Measurements from ENCODE around the gene EFCAB6.

The EFCAB6 gene

DNA sequence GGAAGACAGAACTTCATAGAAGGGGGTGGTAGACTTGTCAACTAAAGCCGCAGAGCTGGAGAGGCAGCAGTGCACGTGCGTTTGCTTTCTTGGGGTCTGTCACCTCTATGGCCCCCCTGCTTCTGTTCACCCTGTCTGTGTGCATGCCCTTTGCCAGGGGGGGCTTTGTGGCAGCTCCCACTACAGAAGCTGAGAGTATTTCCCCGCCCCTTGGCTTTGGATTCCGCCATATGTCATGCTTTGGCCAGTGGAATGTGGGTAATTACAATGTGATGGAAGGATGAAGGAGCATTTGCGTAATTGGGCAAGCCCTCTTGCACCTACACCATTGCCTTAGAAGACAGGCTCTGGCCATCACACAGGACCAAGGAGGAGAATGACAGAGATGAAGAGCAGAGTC lies 247.2 kb downstream of the EFCAB6 start:
- no peak for DNase-seq

DNA sequence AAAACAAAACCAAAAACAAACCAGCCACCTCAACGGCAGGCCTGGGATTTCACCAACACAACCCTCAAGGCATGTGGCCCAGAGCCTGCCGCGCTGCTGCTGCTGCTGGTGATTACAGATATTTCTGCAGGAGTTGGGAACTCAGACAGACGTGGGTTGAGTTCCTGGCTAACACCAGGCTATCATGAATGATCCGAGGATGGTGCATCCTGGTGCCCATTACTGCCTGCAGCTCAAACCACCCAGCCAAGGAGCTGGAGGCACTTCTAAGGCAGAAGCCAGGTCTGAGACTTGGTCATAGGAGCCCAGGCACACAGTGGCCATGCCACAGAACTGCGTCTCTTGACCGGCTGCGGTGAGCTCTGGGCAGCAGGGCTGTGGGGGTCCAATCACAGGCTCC lies 248.5 kb downstream of the EFCAB6 start:
- no peak for DNase-seq

DNA sequence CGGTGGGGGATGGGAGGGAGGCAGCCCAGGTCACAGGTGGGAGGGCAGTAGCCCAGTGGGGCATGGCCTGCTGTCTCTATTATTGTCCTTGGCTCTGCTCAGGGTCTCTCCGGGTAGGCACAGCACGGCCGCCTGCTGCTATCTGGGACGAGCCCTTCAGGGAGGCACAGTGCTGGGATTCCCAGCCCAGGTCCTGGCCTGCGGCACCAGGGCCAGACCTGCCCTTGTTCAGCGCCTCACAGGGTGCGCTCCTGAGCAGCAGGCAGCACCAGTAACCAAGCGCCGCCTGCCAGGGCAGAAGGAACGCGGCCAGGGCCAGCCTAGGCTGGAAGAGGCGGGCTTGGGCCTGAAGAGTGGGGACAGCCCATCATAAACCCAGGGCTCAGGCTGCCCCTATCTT lies 249.3 kb downstream of the EFCAB6 start:
- DNase-seq: no peak

DNA sequence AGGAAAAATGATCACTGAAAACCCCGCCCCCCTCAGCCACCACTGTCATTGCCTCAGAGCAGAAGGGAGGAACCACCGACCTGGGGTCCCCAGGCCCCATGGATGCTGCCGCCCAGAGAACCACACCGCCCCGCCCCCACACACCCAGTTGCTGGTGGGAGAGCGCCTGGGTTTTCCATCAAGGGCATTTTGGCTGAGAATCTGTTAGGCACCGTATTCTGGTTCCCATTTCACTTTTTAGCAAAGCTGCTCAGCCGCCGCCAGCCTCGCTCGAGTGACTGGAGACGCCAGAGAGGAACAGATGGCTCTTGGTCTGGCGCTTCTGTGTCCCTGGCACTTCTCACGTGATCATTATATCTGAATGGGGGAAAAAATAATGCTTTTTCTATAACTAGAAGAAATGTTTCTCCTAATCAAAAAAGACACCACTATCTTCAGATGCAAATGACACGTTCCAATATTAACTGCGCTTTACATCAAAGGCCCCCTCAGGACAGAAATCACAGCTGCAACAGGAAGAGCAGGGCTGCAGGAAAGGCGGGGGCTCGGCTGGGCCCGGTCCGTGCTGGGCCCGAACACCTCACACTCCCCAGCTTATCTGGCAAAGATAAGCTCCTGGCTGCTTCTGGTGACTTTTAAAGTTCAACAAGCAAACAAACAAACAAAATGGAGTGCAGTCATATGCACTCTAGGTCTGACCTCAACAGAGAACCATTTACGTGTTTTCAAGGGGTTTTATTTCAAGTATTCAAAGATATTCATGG lies 250.5 kb downstream of the EFCAB6 start:
- DNase-seq: no peak

DNA sequence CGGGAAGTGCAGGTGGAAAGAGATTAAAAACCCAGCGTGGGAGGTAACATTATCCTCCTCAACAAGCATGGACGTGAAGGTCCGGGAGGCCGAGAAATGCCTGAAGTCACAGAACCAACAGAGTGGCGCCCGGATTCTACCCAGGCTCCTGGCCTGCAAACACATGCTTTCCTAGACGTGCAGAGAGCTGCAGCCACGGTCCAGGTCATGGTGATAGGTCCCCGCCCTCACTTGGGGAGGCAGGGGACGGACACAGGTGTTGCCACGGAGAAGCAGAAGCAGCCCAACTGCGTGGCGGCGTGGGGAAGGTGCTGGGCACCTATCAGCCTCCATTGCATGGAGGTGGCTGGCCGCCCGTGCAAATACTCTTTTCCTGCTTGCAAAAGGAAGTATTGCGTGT lies 251.5 kb downstream of the EFCAB6 start:
- DNase-seq: no peak

DNA sequence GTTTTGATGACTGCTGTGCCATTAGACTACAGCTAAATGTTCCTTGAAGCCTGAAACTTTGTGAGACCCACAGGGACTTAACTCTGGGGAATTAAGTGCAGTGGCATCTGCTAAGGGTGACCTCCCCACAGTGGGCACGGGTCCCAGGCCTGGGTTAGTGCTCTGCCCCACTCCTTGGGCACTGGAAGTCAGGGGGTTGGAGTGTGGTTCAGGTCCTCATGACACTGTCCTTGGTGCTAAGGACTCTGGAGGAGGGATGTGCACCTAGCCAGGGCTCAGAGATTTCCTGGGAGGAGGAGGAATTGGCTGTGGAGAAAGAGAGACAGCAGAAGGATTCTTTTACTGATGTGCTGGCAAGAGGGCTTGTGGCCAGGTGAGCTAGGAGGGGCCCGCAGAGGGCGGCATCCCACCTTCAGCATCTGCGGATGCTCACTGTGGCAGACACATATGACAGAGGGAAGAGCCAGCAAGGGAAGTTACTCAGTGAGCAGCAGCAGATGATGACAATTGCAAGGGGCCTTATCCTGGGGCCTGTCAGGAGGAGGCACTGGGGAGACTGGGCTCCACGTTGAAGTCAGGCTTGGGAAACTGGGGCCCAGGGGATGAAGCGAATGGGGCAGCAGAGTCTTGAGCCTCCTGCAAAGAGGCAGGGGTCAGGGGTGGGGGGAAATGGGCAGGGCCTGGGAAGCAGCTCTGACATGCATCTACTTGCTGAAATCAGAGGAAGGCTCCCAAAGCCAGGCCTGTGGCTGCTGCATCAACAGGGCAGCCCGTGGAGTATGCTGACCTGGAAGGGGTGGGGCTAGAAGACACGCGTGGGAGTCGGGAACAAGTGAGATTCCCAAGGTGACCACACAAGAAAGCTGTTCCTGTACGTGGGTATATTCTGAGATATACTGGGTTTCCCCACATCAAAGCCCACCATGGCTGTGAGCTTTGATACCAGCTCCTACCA lies 256.3 kb downstream of the EFCAB6 start:
- DNase-seq: no peak

DNA sequence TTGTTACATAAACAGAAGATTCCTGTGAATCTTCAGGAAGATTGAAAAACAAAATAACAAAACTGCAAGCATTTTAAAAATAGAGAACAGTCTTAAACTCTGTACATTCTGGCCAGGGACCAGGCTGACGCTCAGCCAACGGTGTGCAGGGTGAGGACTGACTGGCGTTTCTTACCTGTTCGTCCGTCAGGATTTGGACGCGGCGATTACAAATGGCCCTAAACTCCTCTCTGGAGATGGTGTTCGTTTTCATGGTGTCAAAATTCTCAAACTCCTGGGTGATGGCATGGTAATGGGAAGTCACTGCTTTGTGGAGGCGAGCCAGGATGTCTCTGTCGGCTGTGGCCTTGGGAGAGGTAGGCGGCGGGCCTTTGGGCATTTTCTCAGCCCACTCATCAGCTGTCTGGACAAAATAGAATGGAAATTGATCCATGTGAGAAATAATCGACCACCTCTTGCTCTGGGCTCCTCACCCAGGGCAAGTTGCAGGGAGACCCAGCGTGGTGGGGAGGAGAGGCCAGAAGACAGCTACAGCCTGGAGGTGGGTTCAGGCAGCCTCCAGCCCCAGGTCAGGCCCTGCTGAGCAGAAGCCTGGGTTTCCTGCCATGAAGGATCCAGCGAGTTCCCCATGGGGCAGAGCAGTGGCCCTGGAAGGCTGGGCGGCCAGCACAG lies 257.3 kb downstream of the EFCAB6 start:
- DNase-seq: no peak

DNA sequence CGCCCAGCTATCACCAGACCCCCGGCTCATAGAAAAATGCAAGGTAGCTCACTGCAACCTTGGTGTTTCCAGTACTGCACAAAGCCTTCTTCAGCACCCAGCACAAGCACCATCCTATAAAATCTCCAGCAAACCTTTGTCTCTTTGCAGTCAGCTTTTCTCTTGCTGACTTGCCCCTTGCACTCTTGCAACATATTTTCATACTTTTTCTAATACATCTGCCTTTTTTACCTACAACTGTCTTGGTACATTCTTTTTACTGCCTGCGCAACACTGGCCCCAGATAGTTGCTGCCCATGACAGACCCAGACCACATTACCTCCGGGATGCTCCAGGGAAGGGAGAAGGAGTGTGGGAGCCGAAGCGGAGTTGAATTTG lies 257.9 kb downstream of the EFCAB6 start:
- DNase-seq: no peak

DNA sequence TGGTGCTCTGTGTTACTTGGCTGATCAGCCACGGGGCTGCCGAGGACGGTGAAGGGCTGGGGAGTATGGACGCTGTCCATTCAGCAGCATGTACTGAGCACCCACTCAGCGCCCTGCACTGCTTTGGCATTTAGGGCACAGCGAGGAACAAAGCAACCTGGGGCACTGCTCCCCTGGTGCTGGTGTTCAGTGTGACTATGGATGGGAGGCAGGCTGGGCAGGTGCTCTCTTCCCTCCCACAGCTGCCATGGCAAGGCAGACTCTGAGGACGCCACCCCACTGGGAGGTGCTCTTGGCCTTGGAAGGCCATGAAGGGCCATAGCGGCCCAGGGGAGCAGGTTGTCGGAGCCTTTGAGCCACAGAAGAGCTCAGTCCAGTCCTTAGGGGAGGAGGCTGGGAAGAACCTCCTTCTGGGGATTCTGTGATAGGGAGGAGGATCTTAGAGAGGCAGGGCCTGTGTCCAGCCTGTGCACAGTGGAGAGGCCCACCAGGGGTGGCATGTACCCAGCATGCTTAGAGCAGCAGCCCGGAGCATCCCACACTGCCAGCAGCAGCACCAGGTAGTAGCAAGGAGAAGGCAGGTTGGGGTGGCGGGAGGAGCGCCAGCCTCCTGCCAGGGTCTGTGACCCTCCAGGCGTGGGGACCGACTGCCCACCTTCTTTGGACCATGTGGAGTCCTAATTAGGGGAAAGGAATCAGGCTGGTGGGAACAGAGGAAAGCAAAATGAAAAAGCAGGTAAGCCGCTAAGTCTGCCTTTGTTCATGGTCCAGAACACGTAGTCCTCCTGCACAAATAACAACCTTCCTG lies 258.4 kb downstream of the EFCAB6 start:
- no peak for DNase-seq

DNA sequence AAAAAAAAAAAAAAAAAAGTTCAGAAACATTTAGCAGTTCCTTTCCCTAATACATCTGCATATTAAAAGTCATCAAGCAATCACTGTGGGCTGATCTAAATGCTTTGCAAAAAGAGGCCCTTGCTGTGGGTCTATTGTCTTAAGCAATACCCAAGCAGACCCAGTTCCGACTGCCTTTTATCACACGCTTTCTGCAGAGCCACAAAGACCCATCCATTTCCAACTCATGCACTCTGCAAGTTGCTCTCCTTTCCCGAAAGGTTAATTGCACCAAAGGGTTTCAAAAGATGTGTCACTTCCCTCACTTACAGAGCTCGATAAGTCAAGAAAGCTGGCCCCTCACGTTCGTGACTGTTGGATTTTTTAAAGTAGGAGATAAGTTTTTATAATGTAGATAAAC lies 261.4 kb downstream of the EFCAB6 start:
- no peak for DNase-seq

DNA sequence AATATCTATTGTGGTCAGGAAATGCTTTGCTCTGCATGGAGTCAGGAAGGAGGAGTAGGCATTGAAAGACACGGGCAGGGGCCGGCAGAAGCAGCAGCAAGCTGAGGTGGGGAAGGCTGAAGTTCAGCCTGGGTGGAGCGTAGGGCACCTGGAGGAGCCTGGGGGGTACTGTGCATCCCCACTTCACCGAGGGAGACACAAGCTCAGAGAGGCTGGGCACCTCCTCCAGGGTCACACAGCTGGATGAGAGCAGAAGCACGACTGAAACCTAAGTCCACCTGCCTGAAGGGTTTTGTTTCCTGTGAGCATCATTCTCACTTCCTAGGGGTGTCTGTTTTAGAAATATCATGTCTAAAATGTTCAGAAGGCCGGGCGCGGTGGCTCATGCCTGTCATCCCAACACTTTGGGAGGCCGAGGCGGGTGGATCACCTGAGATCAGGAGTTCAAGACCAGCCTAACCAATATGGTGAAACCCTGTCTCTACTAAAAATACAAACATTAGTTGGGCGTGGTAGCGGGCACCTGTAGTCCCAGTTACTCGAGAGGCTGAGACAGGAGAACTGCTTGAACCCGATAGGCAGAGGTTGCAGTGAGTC lies 262.0 kb downstream of the EFCAB6 start:
- DNase-seq: no peak

DNA sequence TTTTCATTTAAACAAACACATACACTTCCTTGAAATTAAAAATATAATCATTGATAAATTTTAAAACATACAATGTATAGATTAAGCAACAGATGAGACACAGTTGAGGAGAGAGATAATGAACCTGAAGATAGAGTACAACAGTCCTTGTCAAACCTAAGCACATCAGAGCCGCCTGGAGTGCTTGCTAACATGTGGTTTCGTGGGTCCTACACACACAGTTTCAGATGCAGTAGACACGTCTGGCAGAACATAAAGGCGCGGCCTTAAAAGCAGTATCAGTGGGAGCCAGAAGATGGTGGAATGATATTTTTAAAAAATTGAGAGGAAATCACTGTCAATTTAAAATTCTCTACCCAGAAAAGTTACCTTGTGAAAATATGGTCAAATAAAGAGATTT lies 265.9 kb downstream of the EFCAB6 start:
- DNase-seq: no peak

DNA sequence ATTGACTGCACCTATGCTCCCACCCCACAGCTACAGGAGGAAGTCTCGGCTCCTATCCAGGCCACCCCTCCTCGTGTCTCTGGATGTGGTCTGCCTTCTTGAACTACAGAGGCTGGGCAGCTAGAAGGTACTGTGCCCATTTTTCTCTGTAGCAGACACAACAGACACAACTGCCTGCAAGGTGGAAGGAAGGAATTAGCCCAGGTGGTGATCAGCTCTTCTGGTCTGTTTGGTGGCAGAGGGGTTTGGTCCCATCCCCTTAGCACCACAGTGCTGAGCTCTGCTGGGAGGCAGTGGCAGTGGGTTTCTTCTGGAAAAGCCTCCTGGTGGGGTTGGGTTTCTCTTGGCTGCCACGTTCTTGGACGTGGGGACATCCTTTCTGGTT lies 267.8 kb downstream of the EFCAB6 start:
- DNase-seq: no peak

DNA sequence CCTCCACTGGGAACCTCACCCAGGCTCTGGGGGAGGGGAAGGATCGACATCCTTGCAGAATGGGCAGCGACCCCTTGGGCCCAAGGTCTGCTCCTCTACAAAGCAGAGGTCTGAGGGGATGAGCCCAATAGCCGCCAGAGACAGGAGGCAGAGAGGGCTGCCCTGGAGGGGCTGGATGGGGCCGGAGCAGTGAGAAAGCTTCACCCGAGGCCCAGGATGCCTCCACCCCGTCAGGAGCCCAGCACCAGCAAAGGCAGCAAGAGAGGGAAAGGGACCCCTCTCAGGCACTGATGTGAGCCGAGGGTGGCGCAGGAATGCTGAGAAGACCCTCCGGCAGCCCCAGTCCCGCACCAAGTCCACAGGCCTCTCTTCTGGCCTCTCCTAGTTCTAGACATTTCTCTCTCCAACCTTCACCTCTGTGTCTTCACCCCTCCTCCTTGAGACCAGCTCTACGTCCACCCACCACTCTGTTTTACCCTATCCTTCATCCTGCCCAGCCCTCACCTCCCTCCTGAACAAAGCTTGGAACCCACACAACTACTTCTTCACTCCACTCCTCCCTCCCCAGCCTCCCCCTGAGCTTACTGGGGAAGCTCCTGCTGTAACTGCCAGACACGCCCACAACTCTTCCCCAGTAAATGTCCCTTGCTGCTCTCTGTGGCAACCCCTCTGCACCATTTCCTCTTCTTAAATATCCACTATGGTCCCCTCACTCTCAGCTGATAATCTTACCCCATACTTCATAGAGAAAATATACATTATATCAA lies 268.4 kb downstream of the EFCAB6 start:
- no peak for DNase-seq

DNA sequence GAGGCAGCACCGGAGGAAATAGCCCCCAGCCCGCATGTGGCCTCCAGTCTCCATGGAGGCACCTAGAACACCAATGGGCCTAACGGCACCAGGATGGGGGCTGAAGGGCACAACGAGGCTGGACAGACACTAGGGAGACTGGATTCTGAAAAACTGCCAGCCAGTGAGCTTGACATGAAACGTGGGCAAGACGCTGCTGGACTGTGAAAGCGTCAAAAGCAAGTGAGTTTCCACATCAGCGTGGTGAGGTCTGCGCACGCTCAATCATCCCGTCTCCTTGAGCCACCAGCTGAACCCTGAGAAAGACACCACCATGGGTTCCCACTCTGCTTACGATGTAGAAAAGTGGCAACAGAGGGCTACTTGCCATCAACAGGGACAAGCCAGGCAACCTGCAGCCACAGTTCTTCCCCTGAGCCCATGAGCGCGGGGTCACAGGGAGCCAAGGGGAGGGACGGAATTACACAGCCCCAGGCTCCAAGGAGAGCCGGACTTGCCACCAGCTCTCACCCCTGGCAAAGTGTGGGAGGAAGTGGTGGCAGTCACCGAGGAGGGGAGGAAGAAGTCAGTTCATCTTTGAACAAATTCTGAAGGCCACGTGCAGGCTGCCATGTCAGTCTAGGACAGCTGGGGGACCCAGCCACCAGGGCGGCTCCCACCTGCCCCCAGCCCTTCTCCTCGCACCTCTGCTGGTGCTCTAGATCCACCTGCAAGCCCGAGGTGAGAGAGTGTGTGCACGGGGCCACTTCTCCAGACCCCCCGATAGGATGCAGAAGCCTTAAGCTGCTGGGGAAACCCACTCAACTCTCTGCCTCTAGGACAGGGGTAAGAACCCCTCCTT lies 269.2 kb downstream of the EFCAB6 start:
- DNase-seq: no peak

DNA sequence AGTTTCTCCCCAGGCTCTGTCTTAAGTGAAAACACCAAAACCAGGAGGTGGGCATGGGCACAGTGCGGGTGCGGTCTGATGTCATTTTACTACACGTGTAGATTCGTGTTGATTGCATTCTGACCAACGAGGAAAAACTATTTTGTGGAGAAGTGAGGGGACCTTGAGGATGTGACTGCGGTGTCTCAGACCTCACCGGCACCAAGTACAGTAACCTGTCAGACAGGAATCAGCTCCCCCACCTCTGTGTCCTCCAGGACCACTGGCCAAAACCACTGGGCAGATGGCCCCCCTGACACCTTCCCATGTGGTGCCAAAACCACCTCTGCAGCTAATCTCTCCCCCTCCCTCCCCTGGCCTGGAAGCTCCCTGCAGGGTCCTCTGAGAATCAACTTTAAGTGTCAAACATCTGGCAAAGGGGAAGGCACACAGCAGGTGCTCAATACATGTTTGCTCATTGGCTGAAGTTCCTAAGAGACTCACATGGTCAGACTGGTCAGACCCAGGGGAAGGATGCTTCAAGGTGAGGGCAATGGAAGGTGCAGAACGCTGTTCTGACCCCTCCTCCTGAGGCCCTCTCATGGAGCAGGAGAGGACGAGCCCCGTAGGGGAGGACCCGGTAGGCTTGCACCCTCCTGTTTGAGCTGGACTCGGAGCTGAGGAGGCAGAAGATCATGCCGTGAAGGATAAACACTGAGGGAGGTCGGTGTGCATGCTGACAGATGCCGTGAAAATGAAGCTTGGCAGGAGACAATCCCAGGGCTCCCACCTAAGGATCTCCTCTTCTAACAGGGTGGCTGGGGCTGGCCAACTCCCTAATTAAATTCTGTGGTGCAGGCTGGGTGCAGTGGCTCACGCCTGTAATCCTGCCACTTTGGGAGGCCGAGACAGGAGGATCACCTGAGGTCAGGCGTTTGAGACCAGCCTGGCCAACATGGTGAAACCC lies 270.4 kb downstream of the EFCAB6 start:
- no peak for DNase-seq

DNA sequence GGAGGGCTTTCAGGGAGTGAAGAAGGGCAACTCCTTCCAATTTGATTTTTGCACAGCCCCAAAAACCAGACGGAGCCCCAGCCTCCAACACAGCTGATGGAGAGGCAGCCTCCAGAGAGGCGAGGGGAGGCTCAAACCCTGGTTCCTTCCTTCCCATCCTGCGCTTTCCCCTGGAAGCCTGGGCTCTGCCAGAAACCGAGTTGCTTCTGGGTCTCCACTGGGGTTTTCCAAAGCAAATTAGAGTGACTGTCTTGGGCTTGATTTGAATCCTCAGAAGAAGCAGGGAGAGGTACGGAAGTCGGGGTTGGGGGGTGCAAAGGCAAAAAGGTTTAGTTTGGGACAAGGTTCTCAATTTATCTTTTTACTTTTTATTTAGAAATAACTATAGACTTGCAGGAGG lies 271.1 kb downstream of the EFCAB6 start:
- no peak for DNase-seq

DNA sequence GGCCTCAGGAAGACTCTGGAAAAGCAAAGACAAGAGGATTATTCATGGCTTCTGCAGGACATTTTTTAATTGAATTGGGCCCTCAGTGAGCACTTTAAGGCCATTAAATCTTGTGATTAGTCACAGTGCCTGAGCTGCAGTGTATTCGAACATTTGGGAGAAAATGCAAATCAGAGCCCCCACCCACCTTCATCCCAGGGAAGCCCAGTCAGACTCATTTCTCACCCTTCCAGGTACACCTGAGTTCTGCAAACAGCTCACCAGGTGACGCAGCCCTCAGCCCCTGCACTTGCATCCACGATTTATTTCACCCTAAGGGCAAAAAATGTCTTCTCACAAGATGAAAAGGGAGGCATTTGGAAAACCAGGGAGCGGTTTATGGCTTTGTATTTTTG lies 271.6 kb downstream of the EFCAB6 start:
- DNase-seq: no peak
